Liver (tissue), 9 donors: ENCODE data around the gene TLCD3A. TPM values are rescaled to one million over a fixed set of nuclear protein-coding genes. Genes with fewer than 3 reads are reported as not detected.
"Not testable (repeated sequence)": the region's sequence is repeated elsewhere in the genome, so short reads cannot be mapped to it uniquely, and the experiment has no call there.

Experiments used
- DNase-seq: peaks from one replicate; pipeline ENCODE4 v3.0.0-alpha.2; 2017; ENCODE audit warnings: low spot score
- H3K27ac ChIP-seq, 2 donors: one replicate each; pipeline ENCODE4 v1.7.0; 2013; ENCODE audit warnings: inconsistent platforms in 2 of 2, low read length in 2 of 2, control low read depth in 1 of 2, low read depth in 1 of 2, mild to moderate bottlenecking in 1 of 2
- H3K27me3 ChIP-seq, 4 donors: one replicate each; pipeline versions ENCODE4 v1.6.1 to v1.7.0; 2013; ENCODE audit warnings: low read length in 3 of 4, inconsistent platforms in 1 of 4, mild to moderate bottlenecking in 1 of 4, moderate library complexity in 1 of 4; ENCODE audit not compliant: control insufficient read depth in 4 of 4, insufficient read depth in 4 of 4
- H3K36me3 ChIP-seq, 4 donors: one replicate each; pipeline versions ENCODE4 v1.6.1 to v1.7.0; 2013; ENCODE audit warnings: low read length in 3 of 4, mild to moderate bottlenecking in 3 of 4, low read depth in 1 of 4, moderate library complexity in 1 of 4; ENCODE audit not compliant: control insufficient read depth in 4 of 4, insufficient read depth in 3 of 4
- H3K4me1 ChIP-seq, 4 donors: one replicate each; pipeline versions ENCODE4 v1.6.1 to v1.7.0; 2013; ENCODE audit warnings: low read length in 3 of 4, mild to moderate bottlenecking in 3 of 4, moderate library complexity in 1 of 4; ENCODE audit not compliant: control insufficient read depth in 4 of 4, insufficient read depth in 4 of 4
- H3K4me3 ChIP-seq, 3 donors: one replicate each; pipeline versions ENCODE4 v1.6.1 to v1.7.0; 2013; ENCODE audit warnings: low read length in 3 of 3, control low read depth in 1 of 3, low read depth in 1 of 3, mild to moderate bottlenecking in 1 of 3
- H3K9ac ChIP-seq, 2 donors: one replicate each; pipeline ENCODE4 v1.7.0; 2013; ENCODE audit warnings: low read length in 2 of 2, mild to moderate bottlenecking in 2 of 2, moderate library complexity in 2 of 2, control low read depth in 1 of 2, low read depth in 1 of 2
- H3K9me3 ChIP-seq, 4 donors: one replicate each; pipeline versions ENCODE4 v1.6.1 to v1.7.0; 2013; ENCODE audit warnings: low read length in 3 of 4; ENCODE audit not compliant: control insufficient read depth in 4 of 4
- FOXA1 ChIP-seq: IDR thresholded peaks from 2 replicates; pipeline ENCODE4 v1.6.1; 2016; ENCODE audit warnings: antibody characterized with exemption
- GABPA ChIP-seq, 2 donors: IDR thresholded peaks in 1 of 2; conservative IDR thresholded peaks in 1 of 2; 2 replicates each; pipeline ENCODE4 v1.6.1; 2016; ENCODE audit warnings: antibody characterized with exemption in 2 of 2, mild to moderate bottlenecking in 1 of 2, moderate library complexity in 1 of 2
- HNF4A ChIP-seq, 2 donors: conservative IDR thresholded peaks; 2 replicates each; pipeline ENCODE4 v1.6.1; 2016; ENCODE audit warnings: antibody characterized with exemption in 2 of 2, mild to moderate bottlenecking in 2 of 2
- HNF4G ChIP-seq: IDR thresholded peaks from 2 replicates; pipeline ENCODE4 v1.6.1; 2016; ENCODE audit warnings: antibody characterized with exemption
- JUND ChIP-seq, 2 donors: IDR thresholded peaks; 2 replicates each; pipeline ENCODE4 v1.6.1; 2016; ENCODE audit warnings: antibody characterized with exemption in 2 of 2
- NR2F2 ChIP-seq: IDR thresholded peaks from 2 replicates; pipeline ENCODE4 v1.6.1; 2016; ENCODE audit warnings: antibody characterized with exemption
- RAD21 ChIP-seq, 2 donors: IDR thresholded peaks; 2 replicates each; pipeline ENCODE4 v1.6.1; 2016; ENCODE audit warnings: antibody characterized with exemption in 2 of 2, mild to moderate bottlenecking in 2 of 2
- RXRA ChIP-seq, 2 donors: IDR thresholded peaks; 2 replicates each; pipeline ENCODE4 v1.6.1; 2017 to 2018; ENCODE audit warnings: antibody characterized with exemption in 2 of 2, mild to moderate bottlenecking in 1 of 2
- SP1 ChIP-seq: IDR thresholded peaks from 2 replicates; pipeline ENCODE4 v1.6.1; 2018; ENCODE audit warnings: antibody characterized with exemption, mild to moderate bottlenecking
- TAF1 ChIP-seq: conservative IDR thresholded peaks from 2 replicates; pipeline ENCODE4 v1.6.1; 2016; ENCODE audit warnings: antibody characterized with exemption, mild to moderate bottlenecking
- YY1 ChIP-seq: IDR thresholded peaks from 2 replicates; pipeline ENCODE4 v1.6.1; 2016; ENCODE audit warnings: antibody characterized with exemption, mild to moderate bottlenecking
- WGBS: extraction: QIAGEN DNeasy Blood & Tissue Kit; methylation state at CpG from one replicate; pipeline ENCODE4 v1.1.7; 2013; 5-methylcytosine and 5-hydroxymethylcytosine counted together
- polyA plus RNA-seq, 2 donors: library from polyadenylated mRNA; stranded (reverse) in 1 of 2; unstranded in 1 of 2; fragments of 200-250 nt in 1 of 2; fragments of >200 nt in 1 of 2; fragmentation: Nextera tagmentation in 1 of 2; extraction: Ambion mirVana in 1 of 2; gene quantifications; one replicate each; pipeline versions ENCODE4 v1.2.1 to v1.2.3, GENCODE V29; 2013 to 2015
- total RNA-seq, 2 donors: library from RNA; depleted of rRNA; stranded (reverse); fragments of >200 nt; gene quantifications; one replicate each; pipeline ENCODE4 v1.2.3, GENCODE V29; 2014
- TF ChIP-seq, protein P1 (sequence below): IDR thresholded peaks from 2 replicates; pipeline ENCODE4 v1.6.1; 2016; ENCODE audit warnings: antibody characterized with exemption
- TF ChIP-seq, protein P2 (sequence below): IDR thresholded peaks from 2 replicates; pipeline ENCODE4 v1.6.1; 2016; ENCODE audit warnings: antibody characterized with exemption
- TF ChIP-seq, protein P3 (sequence below): IDR thresholded peaks from 2 replicates; pipeline ENCODE4 v1.6.1; 2016; ENCODE audit warnings: antibody characterized with exemption, mild to moderate bottlenecking
- TF ChIP-seq, protein P4 (sequence below): IDR thresholded peaks from 2 replicates; pipeline ENCODE4 v1.6.1; 2016; ENCODE audit warnings: antibody characterized with exemption
- donor health status: healthy.
- donor health status: healthy.
- donor health status: healthy.
- donor health status: healthy.
- donor health status: healthy.

TLCD3A gene
- total and polyA plus RNA-seq, 4 donors = 0.57 to 2.3 (median 1.5) TPM

DNA sequence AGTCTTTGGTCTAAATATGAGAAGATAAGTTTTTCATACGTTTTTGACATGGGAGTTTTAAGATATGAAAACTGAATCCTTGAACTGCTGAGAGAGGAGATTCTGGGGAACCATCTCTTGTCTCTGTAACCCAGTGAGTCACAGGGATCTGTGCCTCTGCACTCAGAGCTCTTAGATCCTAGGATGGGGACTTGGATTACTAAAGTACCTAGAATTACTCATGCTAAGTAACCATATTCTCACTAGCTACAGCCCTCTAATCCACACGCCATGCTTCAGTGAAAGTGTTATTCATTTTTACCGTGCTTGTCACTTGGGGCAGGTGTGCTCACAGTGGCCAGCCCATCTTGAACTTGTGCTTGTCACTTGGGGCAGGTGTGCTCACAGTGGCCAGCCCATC lies 51.7 kb downstream of the TLCD3A start:
- no peak for DNase-seq
- no peaks in the 10 kb centered on the region for H3K9me3 ChIP-seq
- no peaks in the 10 kb centered on the region for H3K27me3 ChIP-seq
- peaks cover 9 to 30% (median 22%) of the 10 kb centered on the region in 4 donors for H3K4me1 ChIP-seq
- H3K4me3 ChIP-seq = no peak overlapping the region
- H3K36me3 ChIP-seq = peaks cover under 1 to 16% (median 11%) of the 10 kb centered on the region in 4 donors
- H3K9ac ChIP-seq = no peak overlapping the region
- WGBS = 76% methylated on average over 3 of the region's 3 CpGs
- no peak overlapping the region for H3K27ac ChIP-seq
- TF ChIP-seq, protein P1, sequence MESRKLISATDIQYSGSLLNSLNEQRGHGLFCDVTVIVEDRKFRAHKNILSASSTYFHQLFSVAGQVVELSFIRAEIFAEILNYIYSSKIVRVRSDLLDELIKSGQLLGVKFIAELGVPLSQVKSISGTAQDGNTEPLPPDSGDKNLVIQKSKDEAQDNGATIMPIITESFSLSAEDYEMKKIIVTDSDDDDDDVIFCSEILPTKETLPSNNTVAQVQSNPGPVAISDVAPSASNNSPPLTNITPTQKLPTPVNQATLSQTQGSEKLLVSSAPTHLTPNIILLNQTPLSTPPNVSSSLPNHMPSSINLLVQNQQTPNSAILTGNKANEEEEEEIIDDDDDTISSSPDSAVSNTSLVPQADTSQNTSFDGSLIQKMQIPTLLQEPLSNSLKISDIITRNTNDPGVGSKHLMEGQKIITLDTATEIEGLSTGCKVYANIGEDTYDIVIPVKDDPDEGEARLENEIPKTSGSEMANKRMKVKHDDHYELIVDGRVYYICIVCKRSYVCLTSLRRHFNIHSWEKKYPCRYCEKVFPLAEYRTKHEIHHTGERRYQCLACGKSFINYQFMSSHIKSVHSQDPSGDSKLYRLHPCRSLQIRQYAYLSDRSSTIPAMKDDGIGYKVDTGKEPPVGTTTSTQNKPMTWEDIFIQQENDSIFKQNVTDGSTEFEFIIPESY = no peak
- TF ChIP-seq YY1 (no peak), RAD21 (IDR thresholded peaks at IDR 0.05) (no peak), JUND (IDR thresholded peaks at IDR 0.05) (no peak), SP1 (no peak), NR2F2 (no peak), TAF1 (no peak), HNF4G (no peak), HNF4A (conservative IDR thresholded peaks at IDR 0.05) (no peak), RXRA (IDR thresholded peaks at IDR 0.05) (no peak), GABPA (IDR thresholded peaks at IDR 0.05 in 1 of 2, conservative IDR thresholded peaks at IDR 0.05 in 1 of 2) (no peak)
- TF ChIP-seq, protein P2, sequence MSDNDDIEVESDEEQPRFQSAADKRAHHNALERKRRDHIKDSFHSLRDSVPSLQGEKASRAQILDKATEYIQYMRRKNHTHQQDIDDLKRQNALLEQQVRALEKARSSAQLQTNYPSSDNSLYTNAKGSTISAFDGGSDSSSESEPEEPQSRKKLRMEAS = no peak
- TF ChIP-seq, protein P3, sequence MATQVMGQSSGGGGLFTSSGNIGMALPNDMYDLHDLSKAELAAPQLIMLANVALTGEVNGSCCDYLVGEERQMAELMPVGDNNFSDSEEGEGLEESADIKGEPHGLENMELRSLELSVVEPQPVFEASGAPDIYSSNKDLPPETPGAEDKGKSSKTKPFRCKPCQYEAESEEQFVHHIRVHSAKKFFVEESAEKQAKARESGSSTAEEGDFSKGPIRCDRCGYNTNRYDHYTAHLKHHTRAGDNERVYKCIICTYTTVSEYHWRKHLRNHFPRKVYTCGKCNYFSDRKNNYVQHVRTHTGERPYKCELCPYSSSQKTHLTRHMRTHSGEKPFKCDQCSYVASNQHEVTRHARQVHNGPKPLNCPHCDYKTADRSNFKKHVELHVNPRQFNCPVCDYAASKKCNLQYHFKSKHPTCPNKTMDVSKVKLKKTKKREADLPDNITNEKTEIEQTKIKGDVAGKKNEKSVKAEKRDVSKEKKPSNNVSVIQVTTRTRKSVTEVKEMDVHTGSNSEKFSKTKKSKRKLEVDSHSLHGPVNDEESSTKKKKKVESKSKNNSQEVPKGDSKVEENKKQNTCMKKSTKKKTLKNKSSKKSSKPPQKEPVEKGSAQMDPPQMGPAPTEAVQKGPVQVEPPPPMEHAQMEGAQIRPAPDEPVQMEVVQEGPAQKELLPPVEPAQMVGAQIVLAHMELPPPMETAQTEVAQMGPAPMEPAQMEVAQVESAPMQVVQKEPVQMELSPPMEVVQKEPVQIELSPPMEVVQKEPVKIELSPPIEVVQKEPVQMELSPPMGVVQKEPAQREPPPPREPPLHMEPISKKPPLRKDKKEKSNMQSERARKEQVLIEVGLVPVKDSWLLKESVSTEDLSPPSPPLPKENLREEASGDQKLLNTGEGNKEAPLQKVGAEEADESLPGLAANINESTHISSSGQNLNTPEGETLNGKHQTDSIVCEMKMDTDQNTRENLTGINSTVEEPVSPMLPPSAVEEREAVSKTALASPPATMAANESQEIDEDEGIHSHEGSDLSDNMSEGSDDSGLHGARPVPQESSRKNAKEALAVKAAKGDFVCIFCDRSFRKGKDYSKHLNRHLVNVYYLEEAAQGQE = no peak

DNA sequence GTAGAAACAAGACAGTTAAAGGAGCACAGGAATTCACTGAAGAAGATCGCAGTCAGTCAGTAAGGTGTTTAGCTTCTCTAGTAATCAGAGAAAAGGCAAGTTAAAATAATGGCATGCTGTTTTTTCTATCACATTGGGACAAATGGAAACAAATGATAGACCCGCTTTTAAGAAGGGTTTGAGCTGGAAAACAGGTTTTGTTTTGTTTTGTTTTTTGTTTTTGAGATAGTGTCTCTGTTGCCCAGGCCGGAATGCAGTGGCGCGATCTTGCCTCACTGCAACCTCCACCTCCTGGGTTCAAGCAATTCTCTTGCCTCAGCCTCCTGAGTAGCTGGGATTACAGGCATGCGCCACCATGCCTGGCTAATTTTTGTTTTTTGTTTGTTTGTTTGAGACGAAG lies 53.5 kb downstream of the TLCD3A start:
- 97% methylated on average over 7 of the region's 7 CpGs for WGBS
- H3K9ac ChIP-seq = not testable (repeated sequence)
- peaks cover 9 to 30% (median 22%) of the 10 kb centered on the region in 4 donors for H3K4me1 ChIP-seq

DNA sequence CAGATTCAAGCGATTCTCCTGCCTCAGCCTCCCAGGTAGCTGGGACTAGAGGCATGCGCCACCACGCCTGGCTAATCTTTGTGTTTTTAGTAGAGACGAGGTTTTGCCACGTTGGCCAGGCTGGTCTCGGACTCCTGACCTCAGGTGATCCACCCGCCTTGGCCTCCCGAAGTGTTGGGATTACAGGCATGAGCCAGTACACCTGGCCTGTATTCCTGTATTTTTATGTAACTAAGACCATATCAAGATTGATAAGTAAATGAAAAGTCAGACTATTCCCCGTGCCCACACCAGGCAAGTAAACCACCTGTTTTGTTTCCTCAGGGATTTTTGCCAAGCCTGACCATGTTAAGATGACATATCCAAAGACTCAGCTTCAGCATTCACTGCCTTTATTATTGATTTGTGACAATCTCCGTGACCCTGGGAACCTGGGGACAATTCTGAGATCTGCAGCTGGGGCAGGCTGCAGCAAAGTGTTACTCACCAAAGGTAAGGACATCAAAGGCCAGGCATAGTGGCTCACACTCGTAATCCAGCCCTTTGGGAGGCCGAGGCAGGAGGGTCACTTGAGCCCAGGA lies 55.3 kb downstream of the TLCD3A start:
- 85% methylated on average over 12 of the region's 12 CpGs for WGBS
- no peaks in the 10 kb centered on the region for H3K9me3 ChIP-seq
- DNase-seq = no peak
- no peak overlapping the region for H3K27ac ChIP-seq
- peaks cover 5 to 21% (median 14%) of the 10 kb centered on the region in 4 donors for H3K4me1 ChIP-seq
- peaks cover 4 to 37% (median 25%) of the 10 kb centered on the region in 4 donors for H3K36me3 ChIP-seq
- H3K4me3 ChIP-seq = no peak overlapping the region
- H3K27me3 ChIP-seq = no peaks in the 10 kb centered on the region
- H3K9ac ChIP-seq = no peak overlapping the region
- TF ChIP-seq RXRA (IDR thresholded peaks at IDR 0.05) (no peak), RAD21 (IDR thresholded peaks at IDR 0.05) (no peak), JUND (IDR thresholded peaks at IDR 0.05) (no peak), GABPA (IDR thresholded peaks at IDR 0.05 in 1 of 2, conservative IDR thresholded peaks at IDR 0.05 in 1 of 2) (no peak), FOXA1 (no peak), HNF4G (no peak)
- TF ChIP-seq, protein P4, sequence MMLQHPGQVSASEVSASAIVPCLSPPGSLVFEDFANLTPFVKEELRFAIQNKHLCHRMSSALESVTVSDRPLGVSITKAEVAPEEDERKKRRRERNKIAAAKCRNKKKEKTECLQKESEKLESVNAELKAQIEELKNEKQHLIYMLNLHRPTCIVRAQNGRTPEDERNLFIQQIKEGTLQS = no peak
- TF ChIP-seq, protein P1 = no peak
- TF ChIP-seq, protein P3 = no peak

More for the DNA sequence above, 53.5 kb downstream of the TLCD3A start:
- H3K27ac ChIP-seq, H3K27me3 ChIP-seq, DNase-seq, H3K4me3 ChIP-seq, H3K9me3 ChIP-seq: not testable (repeated sequence)
- peaks cover 4 to 26% (median 14%) of the 10 kb centered on the region in 4 donors for H3K36me3 ChIP-seq
